ENCODE measurements around the gene EOGT.

EOGT gene

DNA sequence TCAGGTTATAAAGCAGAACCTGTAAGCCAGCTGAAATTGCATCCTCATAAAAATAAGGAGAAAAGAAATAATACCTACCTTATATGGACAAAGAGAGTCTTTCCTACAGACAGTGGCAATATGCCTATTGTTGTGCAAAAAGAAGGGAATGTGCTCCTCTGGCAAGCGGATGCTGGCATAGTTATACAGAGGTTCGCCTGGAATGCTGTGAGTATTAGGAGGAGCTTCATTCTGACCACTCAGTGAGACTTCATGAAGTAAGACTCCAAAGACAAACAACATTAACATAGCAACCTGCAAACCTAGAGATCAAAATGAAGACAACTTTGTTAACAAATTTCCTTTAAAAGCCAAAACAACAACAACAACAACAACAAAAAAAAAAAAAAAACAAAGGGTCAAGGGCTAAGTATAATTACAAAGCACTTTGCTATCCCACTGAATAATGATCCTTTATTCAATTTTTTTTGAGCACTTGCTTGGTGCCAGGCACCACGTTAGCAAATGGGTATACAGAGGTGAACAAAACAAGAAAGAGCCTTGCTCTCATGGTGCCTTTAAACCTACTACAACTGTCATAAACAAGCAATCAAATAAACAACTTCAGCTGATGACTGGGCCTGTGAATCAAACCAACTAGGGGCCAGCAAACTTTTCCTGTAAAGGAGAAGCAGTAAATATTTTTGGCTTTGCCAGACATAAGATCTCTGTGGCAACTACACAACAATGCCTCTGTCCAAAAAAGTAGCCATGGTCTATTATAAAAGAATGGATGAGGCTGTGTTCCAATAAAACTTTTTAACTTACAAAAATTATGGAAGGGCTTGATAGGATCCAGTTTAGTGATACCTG is 3.7 kb downstream of the EOGT start:
- DNase-seq (ENCODE audit: low read depth): peak; percentile 94

DNA sequence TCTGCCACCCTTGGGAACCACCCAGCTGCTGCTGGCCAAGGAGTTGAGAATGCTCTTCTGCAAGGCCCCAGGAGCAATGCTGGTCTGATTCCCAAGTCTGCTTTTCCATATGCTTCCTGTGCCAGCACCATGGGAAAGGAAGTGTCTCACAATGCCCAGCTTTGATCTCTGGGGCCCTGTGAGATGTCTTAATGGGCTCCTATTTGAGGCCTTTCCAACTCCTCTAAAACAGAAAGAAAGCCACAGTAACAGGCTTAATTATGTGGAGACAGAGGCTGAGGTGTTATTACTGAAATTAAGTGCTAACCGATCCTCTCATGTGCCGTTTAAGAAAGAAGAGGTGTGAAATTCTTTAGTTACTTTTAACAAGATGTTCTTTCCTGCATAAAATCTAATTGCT is 4.5 kb downstream of the EOGT start:
- DNase-seq (ENCODE audit: low read depth): no peak

DNA sequence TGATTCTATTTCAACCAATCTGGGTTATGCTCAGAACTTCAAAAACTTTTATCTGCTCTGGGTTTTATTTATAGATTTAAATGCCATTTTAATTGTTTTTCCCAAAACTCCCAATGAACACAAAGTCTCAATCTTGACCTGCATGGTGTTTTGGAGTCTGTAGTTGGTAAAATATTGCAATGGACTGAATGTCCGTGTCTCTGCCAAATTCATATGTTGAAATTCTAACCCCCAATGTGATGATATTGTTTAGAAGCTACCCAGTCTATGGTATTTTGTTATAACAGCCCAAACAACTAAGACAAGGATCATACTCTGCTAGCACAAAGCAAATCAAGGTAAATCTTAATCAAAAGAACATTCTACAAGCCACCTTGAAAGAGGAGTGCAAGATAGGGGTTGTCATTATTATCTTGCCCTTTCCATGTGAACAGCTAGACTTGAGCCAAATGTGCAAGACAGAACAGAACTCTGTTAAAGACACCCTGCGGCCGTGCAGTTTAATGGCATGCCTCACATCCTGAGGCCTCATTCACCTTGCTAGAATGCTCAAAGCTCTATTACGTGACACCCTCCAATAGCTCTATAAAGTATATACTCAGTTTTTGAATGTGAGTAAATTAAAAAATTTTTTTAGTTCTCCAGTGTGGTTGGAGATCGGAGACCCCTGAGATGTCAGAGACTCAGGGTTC is 7.5 kb downstream of the EOGT start:
- DNase-seq (ENCODE audit: low read depth): no peak

DNA sequence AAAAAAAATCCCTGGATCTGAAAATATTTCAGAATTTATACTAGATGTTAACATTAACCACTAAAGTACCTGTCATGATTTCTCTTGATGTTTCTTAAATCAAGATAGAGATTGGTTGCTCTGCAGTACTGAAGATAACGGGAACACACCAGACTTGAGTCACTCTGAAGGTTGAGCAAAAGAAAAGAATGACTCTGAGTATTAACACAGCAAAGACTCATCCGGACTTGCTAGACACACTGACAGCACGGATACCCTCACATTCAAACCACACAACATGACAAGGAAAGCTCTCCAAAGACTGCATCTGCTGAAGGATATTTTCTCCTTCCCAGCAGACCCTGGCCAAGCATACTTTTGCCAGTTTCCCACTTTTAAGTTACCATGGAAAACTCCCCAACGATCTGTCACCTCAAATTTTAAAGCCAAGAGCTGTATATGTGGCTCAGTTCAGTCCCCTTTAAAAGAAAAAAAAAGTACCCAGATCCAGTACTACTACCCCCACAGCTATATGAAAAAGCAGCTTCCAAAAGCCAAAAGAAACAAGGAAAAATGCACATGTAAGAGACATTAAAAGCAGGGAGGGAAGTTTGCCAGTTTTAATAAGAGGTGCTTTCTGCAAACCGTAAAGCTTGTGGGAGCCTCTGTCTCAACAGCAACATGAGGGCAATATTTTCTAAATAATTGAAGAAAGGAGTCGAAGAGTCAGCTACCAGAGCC is 8.3 kb downstream of the EOGT start:
- peak; percentile 69 for DNase-seq (ENCODE audit: low read depth)

DNA sequence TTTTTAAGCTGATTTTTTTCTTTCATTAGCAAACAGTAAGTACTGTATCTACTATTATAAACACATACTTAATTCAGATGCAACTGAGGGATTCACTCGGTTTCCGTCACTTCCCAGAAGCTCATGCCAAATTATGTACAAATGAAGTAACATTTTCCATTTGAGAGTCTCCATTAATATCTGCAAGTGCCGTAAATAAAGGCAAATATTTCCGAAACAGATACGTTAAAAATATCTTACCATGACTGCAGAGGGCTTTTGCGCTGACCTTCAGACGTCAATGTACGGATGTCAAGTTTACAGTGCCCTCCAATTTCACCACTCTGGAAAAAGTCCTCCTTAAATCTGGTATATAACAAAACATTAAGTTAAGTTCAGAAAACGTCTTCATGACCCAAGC is 9.3 kb downstream of the EOGT start:
- DNase-seq (ENCODE audit: low read depth): no peak

DNA sequence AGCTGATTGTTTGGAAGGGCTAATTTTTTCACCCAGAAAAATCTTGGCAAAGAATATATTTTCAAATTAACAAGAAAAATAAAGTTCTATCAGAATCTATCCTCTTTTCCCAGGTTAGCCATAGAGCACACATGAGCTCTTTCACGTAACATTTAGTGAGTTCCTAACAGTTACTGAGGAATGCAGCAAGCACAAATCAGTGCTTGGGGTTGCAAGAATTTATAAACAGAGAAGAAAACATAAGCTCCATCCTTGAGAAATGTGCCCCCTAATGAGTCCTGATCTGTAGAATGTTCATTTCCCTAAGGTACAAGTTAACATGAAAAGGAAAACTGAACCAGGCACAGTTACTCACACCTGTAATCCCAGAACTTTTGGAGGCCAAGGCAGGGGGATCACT is 13.9 kb downstream of the EOGT start:
- DNase-seq (ENCODE audit: low read depth): peak; percentile 9

DNA sequence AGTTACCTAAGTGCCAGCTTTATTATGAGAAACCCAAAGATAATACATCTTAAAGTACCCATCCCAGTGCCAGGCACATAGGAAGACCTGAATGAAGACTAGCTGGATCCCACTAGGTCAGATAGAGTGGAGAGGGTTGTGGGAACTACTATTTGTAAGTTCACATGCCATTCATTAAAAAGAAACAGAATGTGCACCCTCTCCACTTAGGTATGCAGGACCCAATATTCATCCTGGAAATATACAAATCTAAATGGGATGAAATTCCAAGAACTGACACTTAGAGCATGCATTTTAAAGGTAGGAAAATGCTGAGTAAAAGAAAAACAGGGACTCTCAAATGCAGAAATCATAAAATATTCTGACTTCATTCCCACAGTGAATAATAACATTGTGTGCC is 14.3 kb downstream of the EOGT start:
- DNase-seq (ENCODE audit: low read depth): no peak

DNA sequence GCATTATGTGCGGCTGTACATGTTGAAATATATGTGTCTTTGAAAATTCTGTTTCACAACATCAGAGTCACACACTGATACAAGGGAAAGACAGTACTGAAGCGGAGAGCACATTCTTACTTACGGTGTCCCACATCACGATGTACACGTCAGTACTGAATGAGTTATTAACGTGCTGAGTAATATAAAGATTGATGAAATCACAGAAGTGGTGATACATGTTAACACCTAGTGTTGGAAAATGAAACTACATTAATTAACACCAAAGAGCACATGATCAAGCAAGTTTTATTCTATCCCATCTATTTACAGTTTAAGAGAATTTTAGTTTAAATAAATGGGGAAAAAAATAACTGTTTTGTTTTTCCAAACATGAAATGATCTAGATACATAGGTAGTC is 15.6 kb downstream of the EOGT start:
- DNase-seq (ENCODE audit: low read depth): no peak

DNA sequence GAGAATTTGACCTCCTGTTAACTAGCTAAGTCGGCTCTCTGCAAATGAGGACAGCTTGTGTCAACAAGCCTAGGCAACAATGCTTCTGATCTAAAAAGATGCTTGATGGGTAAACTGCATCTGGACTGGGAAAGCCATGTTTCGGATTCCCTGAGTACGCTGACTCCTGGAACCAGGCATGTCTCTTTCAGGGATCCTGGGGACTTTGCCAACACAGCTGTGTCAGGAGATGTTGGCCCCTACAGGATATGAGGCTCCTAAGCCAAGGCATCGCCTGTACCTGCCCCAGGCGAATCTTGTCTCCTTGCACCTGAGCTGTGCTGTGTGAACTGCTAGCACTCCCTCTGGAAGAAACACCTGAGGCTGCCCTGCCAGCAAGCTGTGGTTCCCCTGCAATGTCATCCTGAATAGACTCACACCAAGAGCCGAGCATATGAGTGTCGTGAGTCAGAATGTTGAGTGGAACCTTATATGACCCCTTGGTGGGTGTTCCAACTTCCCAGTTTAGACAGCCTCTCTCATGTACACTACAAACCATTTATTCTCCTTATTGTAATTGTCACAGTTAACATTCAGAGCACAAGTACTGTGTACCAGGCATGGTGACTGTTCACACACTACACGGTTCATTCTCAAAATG is 17.0 kb downstream of the EOGT start:
- no peak for DNase-seq (ENCODE audit: low read depth)

DNA sequence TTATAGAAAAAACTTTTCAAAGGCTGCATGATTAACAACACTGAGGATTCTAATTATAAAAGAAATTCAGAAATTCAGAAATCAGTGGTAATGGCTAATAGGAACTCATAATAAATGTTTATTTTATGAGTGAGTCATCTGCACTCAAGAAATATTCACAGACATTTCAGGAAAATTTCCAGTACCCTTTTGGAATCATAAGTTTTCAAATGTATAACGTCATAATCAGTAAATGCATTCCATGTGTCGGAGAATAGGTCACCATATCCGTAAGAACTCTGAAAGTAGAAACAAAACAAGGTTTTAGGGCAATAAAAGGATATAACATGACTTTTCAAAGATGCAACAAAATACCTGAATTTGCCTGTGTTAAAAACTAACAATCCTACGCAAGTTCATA is 24.7 kb downstream of the EOGT start:
- peak; percentile 42 for DNase-seq (ENCODE audit: low read depth)

DNA sequence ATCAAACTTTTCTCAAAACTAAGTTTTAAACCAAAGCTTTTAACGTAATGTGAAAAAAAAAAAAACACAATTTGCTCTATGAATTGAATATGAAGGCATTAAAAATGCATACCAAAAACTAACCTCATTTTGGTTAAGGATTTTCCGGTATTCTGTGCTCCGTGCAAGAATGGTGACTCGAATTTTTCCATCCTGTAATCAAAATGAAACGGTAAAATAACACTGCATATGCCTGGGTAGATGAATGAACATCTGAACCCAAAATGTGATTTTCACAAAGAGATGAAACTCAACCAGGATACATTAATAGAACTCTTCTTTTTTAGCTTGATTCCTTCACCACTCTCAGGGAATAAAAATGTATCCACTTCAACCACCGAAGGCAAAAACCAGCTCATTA is 26.2 kb downstream of the EOGT start:
- no peak for DNase-seq (ENCODE audit: low read depth)

DNA sequence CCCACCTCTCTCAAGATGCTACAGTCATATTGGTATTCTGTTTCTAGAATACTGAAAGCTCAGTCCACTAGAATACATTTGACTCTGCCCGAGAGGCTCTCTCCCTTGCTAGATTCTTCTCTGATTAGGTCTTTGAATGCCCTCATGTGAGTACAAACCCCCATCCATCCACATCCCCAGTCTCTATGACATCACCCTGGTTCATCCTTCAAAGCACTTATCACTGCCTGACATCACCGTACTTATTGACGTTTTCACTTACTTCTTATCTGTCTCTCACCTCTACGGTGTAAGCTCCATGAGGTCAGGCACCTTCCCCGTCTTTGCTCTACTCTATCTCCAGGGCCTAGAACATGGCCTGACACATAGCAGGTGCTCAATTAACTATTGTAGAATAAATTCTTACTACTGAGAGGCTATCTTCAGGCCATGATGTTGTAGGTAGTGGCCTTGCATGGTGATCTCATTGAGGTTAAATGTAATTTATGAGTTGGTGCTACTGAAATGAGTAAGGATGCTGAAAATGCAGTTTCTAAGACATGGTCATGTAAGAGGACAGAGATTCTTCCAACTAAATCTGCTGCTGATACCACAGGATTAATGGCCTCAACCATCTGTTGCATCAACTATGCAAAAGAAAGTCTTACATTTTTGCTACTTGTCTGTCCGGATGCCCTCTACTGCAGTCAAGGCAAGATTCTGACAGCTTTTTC is 26.8 kb downstream of the EOGT start:
- peak; percentile 85 for DNase-seq (ENCODE audit: low read depth)

DNA sequence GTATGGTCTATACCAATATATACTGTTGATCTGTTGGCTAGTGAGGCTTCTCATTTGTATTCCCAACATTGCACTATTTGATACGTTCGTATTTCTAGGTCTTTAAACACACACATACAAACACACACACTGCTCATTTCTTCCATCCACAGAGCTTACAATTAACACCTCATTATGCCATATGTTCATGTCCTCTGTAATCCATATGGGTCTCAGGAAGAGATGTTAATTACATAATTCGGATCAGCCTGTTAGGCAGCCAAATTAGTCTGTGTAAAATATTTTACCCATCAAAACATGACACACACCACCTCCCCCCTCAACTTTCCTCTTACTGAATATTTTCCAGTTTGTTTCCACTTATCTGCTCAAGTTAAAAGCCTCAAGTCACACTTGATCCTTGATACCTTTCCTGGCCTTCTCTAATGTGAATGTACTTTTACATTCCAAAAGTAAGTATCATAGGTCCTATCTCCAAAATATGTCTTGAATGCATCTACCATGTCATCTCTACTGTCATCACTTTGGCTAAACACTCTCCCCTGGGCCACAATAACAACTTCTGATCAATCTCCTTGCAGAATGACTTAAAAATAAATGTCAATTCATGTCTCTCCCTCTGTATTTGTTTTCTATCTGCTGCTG is 28.2 kb downstream of the EOGT start:
- peak; percentile 35 for DNase-seq (ENCODE audit: low read depth)

DNA sequence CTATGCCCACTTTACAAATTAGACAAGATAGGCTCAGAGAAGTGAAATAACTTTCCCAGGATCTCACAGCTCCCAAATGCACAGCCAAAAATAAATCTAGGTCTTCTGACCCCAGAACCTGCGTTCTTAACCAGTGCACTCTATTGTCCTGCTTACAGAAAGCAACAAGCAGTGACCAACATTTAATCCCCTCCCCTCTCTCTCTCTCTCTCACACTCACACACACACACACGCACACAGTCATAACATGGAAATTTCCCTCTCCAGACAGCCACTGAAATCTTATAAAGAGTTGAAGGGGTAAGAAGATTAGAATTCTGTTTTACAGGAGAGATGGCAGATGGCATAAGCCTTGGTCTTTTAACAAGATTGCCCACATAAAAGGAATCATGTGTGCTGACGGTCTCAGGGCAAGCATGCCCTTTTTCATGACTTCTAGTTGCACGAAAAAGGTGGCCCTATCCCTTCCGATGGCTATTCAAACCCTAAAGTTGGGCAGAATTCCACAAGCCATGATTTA is 29.4 kb downstream of the EOGT start:
- DNase-seq (ENCODE audit: low read depth): no peak

DNA sequence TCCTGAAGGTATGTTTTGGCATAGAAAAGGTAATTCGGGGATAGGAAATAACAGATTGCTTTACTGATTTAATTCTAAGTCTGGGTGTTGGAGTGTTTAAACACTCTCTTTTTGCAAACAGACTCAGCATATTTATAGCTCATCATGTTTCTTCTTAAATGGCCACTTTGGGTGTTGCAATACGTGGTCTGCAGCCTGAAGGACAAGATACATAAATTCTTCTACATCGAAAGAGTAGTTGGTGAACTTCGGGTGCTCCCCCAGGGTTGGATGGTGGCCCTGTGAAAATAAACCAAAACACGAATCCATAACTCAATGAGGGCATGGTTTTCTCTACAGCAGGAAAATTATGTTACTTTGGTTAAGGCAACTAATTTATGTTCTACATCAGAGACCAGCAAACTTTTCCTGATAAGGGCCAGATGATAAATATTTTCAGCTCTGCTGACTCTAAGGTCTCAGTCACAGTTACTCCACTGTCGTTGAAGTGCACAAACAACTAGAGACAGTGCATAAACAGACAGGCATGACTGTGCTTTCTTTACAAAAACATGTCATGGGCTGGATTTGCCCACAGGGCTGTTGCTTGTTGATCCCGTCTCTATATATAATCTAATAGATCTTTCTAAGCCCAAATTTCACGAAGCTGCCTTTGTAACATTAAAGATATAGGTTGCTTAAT is 35.9 kb downstream of the EOGT start:
- peak; percentile 21 for DNase-seq (ENCODE audit: low read depth)

DNA sequence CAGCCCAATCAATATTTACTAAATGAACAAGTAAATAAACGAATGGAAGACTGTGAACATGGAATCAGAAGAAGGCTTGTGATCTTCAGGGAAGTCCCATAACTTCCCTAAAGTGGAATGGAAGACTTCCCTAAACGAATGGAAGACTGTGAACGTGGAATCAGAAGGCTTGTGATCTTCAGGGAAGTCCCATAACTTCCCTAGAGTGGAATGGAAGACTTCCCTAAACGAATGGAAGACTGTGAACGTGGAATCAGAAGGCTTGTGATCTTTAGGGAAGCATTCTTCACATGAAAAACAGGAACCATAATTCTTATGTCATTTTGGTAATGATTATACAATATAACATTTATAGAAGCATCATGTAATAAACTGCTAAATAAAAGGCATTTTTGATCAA is 38.8 kb downstream of the EOGT start:
- DNase-seq (ENCODE audit: low read depth): no peak

DNA sequence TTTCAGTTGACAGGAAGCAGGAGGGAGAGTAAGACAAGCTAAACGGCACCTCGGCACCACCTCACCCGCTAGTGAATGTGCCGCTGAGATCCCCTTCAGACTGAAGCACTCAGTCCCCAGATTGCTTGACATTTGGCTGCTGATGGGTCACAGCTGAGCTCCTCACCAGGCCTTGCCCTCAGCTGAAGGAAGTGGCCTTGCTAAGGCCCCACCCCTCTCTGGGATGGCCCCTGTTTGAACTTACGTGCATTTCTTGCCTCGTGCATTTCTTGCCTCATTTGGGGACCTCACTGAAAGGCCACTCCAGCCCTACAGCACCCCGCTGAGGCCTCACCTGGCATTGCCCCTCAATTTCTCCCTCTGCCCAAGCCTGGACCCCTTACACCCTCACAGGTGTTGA is 39.8 kb downstream of the EOGT start:
- no peak for DNase-seq (ENCODE audit: low read depth)

DNA sequence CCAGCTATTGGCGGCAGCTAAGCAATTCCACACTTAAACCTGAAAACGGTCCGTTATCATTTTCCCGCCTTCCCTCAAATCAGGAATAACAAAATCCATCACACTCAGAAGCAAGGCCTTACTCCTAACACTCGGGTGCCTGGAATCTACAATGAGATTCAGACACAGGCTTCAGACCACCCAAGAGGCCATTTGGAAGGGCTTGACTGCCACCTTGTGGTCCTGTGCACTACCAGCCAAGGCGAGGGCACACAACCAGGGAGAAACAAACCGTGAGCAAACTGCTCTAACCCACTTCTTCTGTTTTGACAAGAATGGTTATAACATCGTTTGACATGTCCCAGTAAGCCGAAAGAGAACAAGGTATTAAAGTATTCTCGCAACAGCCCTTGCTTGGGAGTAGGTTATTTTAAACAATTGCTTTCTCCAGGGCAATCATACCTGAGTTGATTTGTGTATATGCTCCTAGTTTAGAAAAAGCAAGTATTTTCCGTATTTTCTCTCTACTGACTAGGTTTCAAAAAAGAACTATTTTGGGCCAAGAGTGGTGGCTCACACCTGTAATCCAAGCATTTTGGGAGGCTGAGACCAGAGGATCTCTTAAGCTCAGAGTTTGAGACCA is 41.0 kb downstream of the EOGT start:
- peak; percentile 50 for DNase-seq (ENCODE audit: low read depth)

DNA sequence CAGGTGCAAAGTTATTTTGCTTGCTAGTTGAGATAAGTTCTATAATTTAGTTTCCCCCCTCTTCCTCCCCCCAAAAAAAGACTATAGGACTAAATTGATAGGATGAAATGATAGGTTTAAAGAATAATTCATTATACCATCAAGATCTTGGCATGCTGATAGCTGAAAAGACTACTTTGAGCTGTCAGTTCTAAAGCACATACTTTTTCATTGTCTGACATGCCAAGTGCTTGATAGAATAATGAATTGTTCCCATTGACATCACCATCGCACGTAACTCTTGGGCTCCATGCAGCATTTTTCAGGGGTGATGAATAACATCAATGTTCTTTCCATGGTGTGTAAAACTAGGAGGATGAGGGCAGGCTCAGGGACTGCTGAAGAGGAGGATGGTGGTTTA is 48.8 kb downstream of the EOGT start:
- DNase-seq (ENCODE audit: low read depth): no peak

DNA sequence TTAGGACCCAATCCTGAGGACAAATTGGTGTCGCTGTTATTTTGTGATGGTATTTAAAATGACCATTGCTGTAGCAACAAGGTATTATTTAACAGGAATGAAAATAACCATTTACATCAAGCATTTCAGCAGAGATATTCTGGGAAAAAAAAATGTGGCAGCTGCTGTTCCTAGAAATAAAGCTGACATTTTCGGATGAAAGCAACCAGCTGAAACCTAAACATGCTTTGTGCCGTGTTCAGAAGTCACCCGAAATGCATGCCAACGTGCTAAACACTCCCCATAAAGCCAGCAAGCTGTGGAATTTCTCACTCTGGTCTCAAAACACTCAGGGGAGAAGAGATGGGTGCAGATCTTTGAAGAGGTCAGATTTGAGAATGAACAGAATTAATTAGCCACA is 49.6 kb downstream of the EOGT start:
- DNase-seq (ENCODE audit: low read depth): no peak

Measured in amniotic epithelial cell (primary cell).